K562 (cell line): Measurements from ENCODE around the gene RAB17. TPM values are rescaled to one million over a fixed set of nuclear protein-coding genes. Genes with fewer than 3 reads are reported as not detected.

ENCODE experiments used
- ATAC-seq: fragments of 200-7000 bp; cut with Tn5 transposase; 3 replicates; pipeline ENCODE4 v1.9.1; 2020; ENCODE audit warnings: moderate library complexity
- BruUV-seq: library from RNA; stranded (reverse); fragments of 400-500 nt; replicated peaks from 2 replicates; lab custom pipeline; 2021; lab: Mats Ljungman, UMichigan
- CTCF ChIA-PET: fragments of 300-600 bp; formaldehyde crosslinking; extraction: SDS; loops from one replicate; lab custom pipeline; 2021; ENCODE audit warnings: low intra/inter-chr PET ratio; lab: Yijun Ruan, JAX
- POLR2A ChIA-PET: fragments of 300-600, 350-650 bp; sonication (Branson Sonifier 250); formaldehyde crosslinking; extraction: SDS; loops from one replicate; lab custom pipeline; 2021; ENCODE audit warnings: antibody characterized with exemption, inconsistent platforms; lab: Yijun Ruan, JAX
- DNase-seq, 4 experiments: peaks; one replicate each; pipeline versions ENCODE4 v3.0.0 to v3.0.0-alpha.2; 2011 to 2018; ENCODE audit warnings: low spot score in 3 of 4, mixed read lengths in 3 of 4; ENCODE audit errors: extremely low read depth in 1 of 4
- FAIRE-seq: peaks from 2 replicates; lab custom pipeline; 2011; peaks lifted over from hg19 to GRCh38; lab: Jason Lieb, UNC
- H2AFZ ChIP-seq: 2 replicates; pipeline ENCODE4 v1.6.0; 2011; ENCODE audit warnings: low read depth, low read length, control low read depth, inconsistent platforms
- H3K27ac ChIP-seq: fragments of 200-600 bp; 3 replicates; pipeline ENCODE4 v1.8.0; 2011; ENCODE audit warnings: low read depth, mild to moderate bottlenecking, control low read depth, inconsistent platforms, low read length, moderate library complexity, mixed read lengths; ENCODE audit errors: extremely low read depth
- H3K27me3 ChIP-seq, 2 experiments: fragments of 300-600 bp in 1 of 2; 2 replicates in 1 of 2; 3 replicates in 1 of 2; pipeline versions ENCODE4 v1.6.0 to v1.8.0; 2011; ENCODE audit warnings: inconsistent platforms in 2 of 2, low read length in 2 of 2, mild to moderate bottlenecking in 1 of 2, mixed read lengths in 1 of 2, moderate library complexity in 1 of 2; ENCODE audit not compliant: control insufficient read depth in 2 of 2, insufficient read depth in 2 of 2
- H3K36me3 ChIP-seq: fragments of 300-600 bp; 3 replicates; pipeline ENCODE4 v1.8.0; 2011; ENCODE audit warnings: mild to moderate bottlenecking, low read length, inconsistent platforms; ENCODE audit not compliant: control insufficient read depth, insufficient read depth
- H3K4me1 ChIP-seq, 2 experiments: fragments of 200-600 bp in 1 of 2; replicated peaks in 1 of 2; 2 replicates in 1 of 2; 3 replicates in 1 of 2; pipeline versions ENCODE4 v1.5.1 to v1.8.0; 2011; ENCODE audit warnings: inconsistent platforms in 2 of 2, low read length in 2 of 2, mild to moderate bottlenecking in 1 of 2, mixed read lengths in 1 of 2, moderate library complexity in 1 of 2; ENCODE audit not compliant: control insufficient read depth in 2 of 2, insufficient read depth in 2 of 2
- H3K4me2 ChIP-seq: 2 replicates; pipeline ENCODE4 v1.6.1; 2011; ENCODE audit warnings: low read length, control low read depth, inconsistent platforms, mixed read lengths; ENCODE audit not compliant: insufficient read depth
- H3K4me3 ChIP-seq: fragments of 200-600 bp; sonication (generic), shearing (Covaris generic); 2 replicates; pipeline ENCODE4 v1.5.1; 2016; ENCODE audit warnings: control low read depth, inconsistent platforms
- H3K79me2 ChIP-seq: fragments of 200-600 bp; 3 replicates; pipeline ENCODE4 v1.8.0; 2011; ENCODE audit warnings: low read length, inconsistent platforms; ENCODE audit not compliant: control insufficient read depth, insufficient read depth
- H3K9ac ChIP-seq, 2 experiments: 2 replicates each; pipeline versions ENCODE4 v1.6.0 to v1.6.1; 2011; ENCODE audit warnings: low read depth in 2 of 2, low read length in 2 of 2, control low read depth in 1 of 2, inconsistent platforms in 1 of 2, mild to moderate bottlenecking in 1 of 2, mixed read lengths in 1 of 2; ENCODE audit not compliant: insufficient read depth in 1 of 2
- H3K9me1 ChIP-seq: one replicate; pipeline ENCODE4 v1.6.0; 2011; ENCODE audit warnings: inconsistent platforms, mild to moderate bottlenecking, low read length, moderate library complexity; ENCODE audit not compliant: control insufficient read depth, insufficient read depth
- H3K9me3 ChIP-seq: replicated peaks from 2 replicates; pipeline ENCODE4 v1.5.1; 2011; ENCODE audit warnings: low read depth, low read length, inconsistent platforms; ENCODE audit not compliant: control insufficient read depth, insufficient read depth
- H4K20me1 ChIP-seq: replicated peaks from 2 replicates; pipeline ENCODE4 v1.6.1; 2011; ENCODE audit warnings: low read length, inconsistent platforms, mixed read lengths; ENCODE audit not compliant: control insufficient read depth, insufficient read depth
- JUNB ChIP-seq: fragments of 450-650 bp; formaldehyde crosslinking; conservative IDR thresholded peaks from 2 replicates; pipeline ENCODE4 v1.4.0; 2020; ENCODE audit warnings: mild to moderate bottlenecking
- KDM1A ChIP-seq, 2 experiments: fragments of 450-650 bp; IDR thresholded peaks; 2 replicates each; pipeline ENCODE4 v1.6.1; 2016; ENCODE audit warnings: mild to moderate bottlenecking in 2 of 2
- PHF8 ChIP-seq: fragments of 200-600 bp; sonication (generic); IDR thresholded peaks from 2 replicates; pipeline ENCODE4 v1.6.1; 2012; ENCODE audit warnings: mixed run types, mild to moderate bottlenecking, inconsistent platforms, low read length, moderate library complexity, borderline replicate concordance
- PURB ChIP-seq: sonication (generic); formaldehyde crosslinking; IDR thresholded peaks from 2 replicates; pipeline ENCODE4 v1.9.0; 2021; ENCODE audit warnings: low read depth, mild to moderate bottlenecking, missing genetic modification reagents
- SRSF3 ChIP-seq: fragments of 200-400 bp; formaldehyde crosslinking; IDR thresholded peaks from 2 replicates; pipeline ENCODE4 v1.6.1; 2016; ENCODE audit warnings: mild to moderate bottlenecking, low read length, moderate library complexity; ENCODE audit not compliant: insufficient read depth
- U2AF1 ChIP-seq: fragments of 200-400 bp; formaldehyde crosslinking; optimal IDR thresholded peaks from 2 replicates; pipeline ENCODE3; 2017; ENCODE audit warnings: mild to moderate bottlenecking, low read depth, low read length, moderate library complexity
- ZNF785 ChIP-seq: fragments of 250-450 bp; sonication (Bioruptor Pico); IDR thresholded peaks from 2 replicates; pipeline ENCODE4 v1.4.0; 2020; ENCODE audit warnings: mild to moderate bottlenecking
- WGBS: fragments of 100-300 bp; shearing (Covaris generic); methylation state at CpG from one replicate; pipeline ENCODE4 v1.1.6; 2016; ENCODE audit warnings: low coverage, mixed read lengths; ENCODE audit not compliant: insufficient coverage; ENCODE audit errors: missing lambda C conversion rate; 5-methylcytosine and 5-hydroxymethylcytosine counted together
- in situ Hi-C: fragments of 300-500 bp; cut with MboI; formaldehyde crosslinking; loops from 4 replicates; pipeline ENCODE4 v1.15.0; 2018; ENCODE audit warnings: inconsistent platforms, mixed read lengths
- intact Hi-C: fragments of 100-400 bp; cut with micrococcal nuclease; formaldehyde crosslinking; loops from 2 replicates; pipeline ENCODE4 v1.14.2; 2022
- polyA plus RNA-seq, 8 experiments: library from polyadenylated mRNA; depleted of rRNA in 4 of 8; stranded (reverse) in 5 of 8; unstranded in 3 of 8; fragments of >200 nt; fragmentation: Nextera tagmentation in 2 of 8; fragmentation: Illumina TruSeq in 1 of 8; extraction: Ambion mirVana in 2 of 8; extraction: Trizol in 1 of 8; gene quantifications; 2 replicates each; pipeline versions ENCODE4 v1.2.1 to v1.2.3, GENCODE V29; 2011 to 2014; ENCODE audit warnings: inconsistent platforms in 1 of 8, missing spikeins in 1 of 8
- total RNA-seq, 7 experiments: library from RNA; depleted of rRNA in 6 of 7; stranded (reverse); fragments of >200 nt in 6 of 7; fragmentation: Illumina TruSeq in 2 of 7; extraction: Trizol in 2 of 7; gene quantifications; 2 replicates each; pipeline versions ENCODE4 v1.2.1 to v1.2.3, GENCODE V29; 2011 to 2021; ENCODE audit warnings: low replicate concordance in 1 of 7

The RAB17 gene
- total and polyA plus RNA-seq, 9 of the 15 experiments (the other 6 are each of a cell fraction or from before 2014, with no cell fraction given): 0.13 TPM; not detected in 8

- DNase-seq (no peak), FAIRE-seq (no peak), ATAC-seq (no peak)
- TF ChIP-seq PHF8: no peak
- TF ChIP-seq PURB (CRISPR knock-in tag): no peak
- no peak for TF ChIP-seq U2AF1
- no peak for TF ChIP-seq SRSF3
- H3K79me2 ChIP-seq: no peaks in the 10 kb centered on the region
- H2AFZ ChIP-seq: no peak overlapping the region
- H3K36me3 ChIP-seq: no peaks in the 10 kb centered on the region
- H3K27me3 ChIP-seq: peaks cover 6 to 51% of the 10 kb centered on the region in 2 experiments; a peak in 3 of 5 replicates
- intact Hi-C loops (no loop called here), in situ Hi-C loops (no loop called here)
- CTCF ChIA-PET: no interaction called here
- H3K4me2 ChIP-seq: no peak overlapping the region
- POLR2A ChIA-PET: interaction anchor here (0.5 to 0.7 kb wide), 2 partner anchors 42 to 84 kb away, joined by 3 read pairs; no protein-coding TSS in a partner anchor
- no peaks in the 10 kb centered on the region for H3K9me3 ChIP-seq
- no TSS peak for BruUV-seq
- no peaks in the 10 kb centered on the region for H3K9me1 ChIP-seq
- no peaks in the 10 kb centered on the region for H4K20me1 ChIP-seq
- H3K4me1 ChIP-seq: no peaks in the 10 kb centered on the region; a peak in 2 of 5 replicates
- no peak overlapping the region for H3K4me3 ChIP-seq
- H3K9ac ChIP-seq: no peak overlapping the region
- WGBS: 0% methylated on average over 8 of the region's 13 CpGs
- no peak overlapping the region for H3K27ac ChIP-seq
Observed at GRCh38 chr2:237540223-237540775, 50.2 kb downstream of the RAB17 start.

- no peak for TF ChIP-seq KDM1A (IDR thresholded peaks at IDR 0.05)
- no peak for TF ChIP-seq ZNF785 (CRISPR knock-in tag)
- no peak for TF ChIP-seq JUNB
- BruUV-seq: no TSS peak
- WGBS: 0% methylated on average over 5 of the region's 6 CpGs
- no peak for ATAC-seq
- Histone ChIP-seq H4K20me1 (no peaks in the 10 kb centered on the region), H3K27me3 (peaks cover 6 to 55% of the 10 kb centered on the region in 2 experiments; a peak in 3 of 5 replicates), H3K9ac (no peak overlapping the region), H3K4me1 (no peaks in the 10 kb centered on the region; a peak in 2 of 5 replicates), H3K36me3 (no peaks in the 10 kb centered on the region), H3K9me1 (no peaks in the 10 kb centered on the region), H3K27ac (no peak overlapping the region), H3K79me2 (no peaks in the 10 kb centered on the region), H3K4me2 (no peak overlapping the region), H2AFZ (no peak overlapping the region), H3K4me3 (no peak overlapping the region), H3K9me3 (no peaks in the 10 kb centered on the region)
- FAIRE-seq: no peak
- intact Hi-C loops: no loop called here
- DNase-seq: no peak
- in situ Hi-C loops: no loop called here
- CTCF ChIA-PET: no interaction called here
- POLR2A ChIA-PET: interaction anchor here (0.7 to 1.6 kb wide), 2 partner anchors 17 to 42 kb away, joined by 3 read pairs; no protein-coding TSS in a partner anchor
Observed at GRCh38 chr2:237539681-237540080, 50.9 kb downstream of the RAB17 start.
